ENCODE data around the gene SHISA6. TPM values are rescaled to one million over a fixed set of nuclear protein-coding genes. Genes with fewer than 3 reads are reported as not detected.

The SHISA6 gene
- polyA plus RNA-seq, 1 donor (not counting 4 experiments of a cell fraction or from before 2014, with no cell fraction given), result 2.2 TPM

GRCh38 chr17:11511696-11512095, 270.7 kb downstream of the SHISA6 start:
- no peak overlapping the region for H3K27ac ChIP-seq (ENCODE audit: control insufficient read depth, insufficient read depth, low read length)
- H3K27me3 ChIP-seq (ENCODE audit: control insufficient read depth, extremely low read depth, insufficient read depth, low read length), result no peaks in the 10 kb centered on the region
- no peak for FAIRE-seq
- H3K4me3 ChIP-seq (ENCODE audit: control insufficient read depth in 2 of 3, extremely low read depth in 1 of 3, insufficient read depth in 2 of 3, low read depth in 1 of 3, low read length in 3 of 3), result no peak overlapping the region
- no peak for TF ChIP-seq CTCF (optimal IDR thresholded peaks at IDR 0.05 in 1 of 3, IDR thresholded peaks at IDR 0.05 in 1 of 3, conservative IDR thresholded peaks at IDR 0.05 in 1 of 3; ENCODE audit: extremely low read depth in 1 of 3, insufficient read depth in 2 of 3, low read length in 3 of 3)
- TF ChIP-seq EZH2 (IDR thresholded peaks at IDR 0.05; ENCODE audit: low read length), result no peak
- H3K9me3 ChIP-seq (ENCODE audit: control insufficient read depth, low read depth, low read length), result no peaks in the 10 kb centered on the region
- no peak overlapping the region for H2AFZ ChIP-seq (ENCODE audit: control insufficient read depth, low read length)
- no peaks in the 10 kb centered on the region for H3K9me1 ChIP-seq (ENCODE audit: control insufficient read depth, extremely low read depth, insufficient read depth, low read length)
- dilution Hi-C loops (cut with MboI; ENCODE audit: extremely low pct_ligation_motif_present, low sequenced_read_pairs), result no loop called here
- H3K4me1 ChIP-seq (ENCODE audit: control insufficient read depth, extremely low read depth, insufficient read depth, low read length), result no peaks in the 10 kb centered on the region
- no peak overlapping the region for H3K4me2 ChIP-seq (ENCODE audit: control insufficient read depth, extremely low read depth, insufficient read depth, low read depth, low read length)
- H3K79me2 ChIP-seq (ENCODE audit: control insufficient read depth, insufficient read depth, low read length), result no peaks in the 10 kb centered on the region
- no peak for DNase-seq (ENCODE audit: low read depth, low spot score)
- no peaks in the 10 kb centered on the region for H3K36me3 ChIP-seq (ENCODE audit: control insufficient read depth in 2 of 2, extremely low read depth in 1 of 2, insufficient read depth in 2 of 2, low read length in 2 of 2)
- no peaks in the 10 kb centered on the region for H4K20me1 ChIP-seq (ENCODE audit: control insufficient read depth, extremely low read depth, insufficient read depth, low read length)
- H3K9ac ChIP-seq (ENCODE audit: control insufficient read depth, extremely low read depth, insufficient read depth, low read length), result no peak overlapping the region

- H3K9me1 ChIP-seq (ENCODE audit: control insufficient read depth, extremely low read depth, insufficient read depth, low read length), result no peaks in the 10 kb centered on the region
- no peaks in the 10 kb centered on the region for H3K27me3 ChIP-seq (ENCODE audit: control insufficient read depth, extremely low read depth, insufficient read depth, low read length)
- TF ChIP-seq EZH2 (IDR thresholded peaks at IDR 0.05; ENCODE audit: low read length), result no peak
- TF ChIP-seq CTCF (optimal IDR thresholded peaks at IDR 0.05 in 1 of 3, IDR thresholded peaks at IDR 0.05 in 1 of 3, conservative IDR thresholded peaks at IDR 0.05 in 1 of 3; ENCODE audit: extremely low read depth in 1 of 3, insufficient read depth in 2 of 3, low read length in 3 of 3), result no peak
- no peaks in the 10 kb centered on the region for H3K79me2 ChIP-seq (ENCODE audit: control insufficient read depth, insufficient read depth, low read length)
- no peak overlapping the region for H2AFZ ChIP-seq (ENCODE audit: control insufficient read depth, low read length)
- H3K27ac ChIP-seq (ENCODE audit: control insufficient read depth, insufficient read depth, low read length), result no peak overlapping the region
- H3K9me3 ChIP-seq (ENCODE audit: control insufficient read depth, low read depth, low read length), result no peaks in the 10 kb centered on the region
- DNase-seq (ENCODE audit: low read depth, low spot score), result no peak
- H3K36me3 ChIP-seq (ENCODE audit: control insufficient read depth in 2 of 2, extremely low read depth in 1 of 2, insufficient read depth in 2 of 2, low read length in 2 of 2), result no peaks in the 10 kb centered on the region
- H3K4me2 ChIP-seq (ENCODE audit: control insufficient read depth, extremely low read depth, insufficient read depth, low read depth, low read length), result no peak overlapping the region
- dilution Hi-C loops (cut with MboI; ENCODE audit: extremely low pct_ligation_motif_present, low sequenced_read_pairs), result no loop called here
- H3K9ac ChIP-seq (ENCODE audit: control insufficient read depth, extremely low read depth, insufficient read depth, low read length), result no peak overlapping the region
- H3K4me3 ChIP-seq (ENCODE audit: control insufficient read depth in 2 of 3, extremely low read depth in 1 of 3, insufficient read depth in 2 of 3, low read depth in 1 of 3, low read length in 3 of 3), result no peak overlapping the region
- H3K4me1 ChIP-seq (ENCODE audit: control insufficient read depth, extremely low read depth, insufficient read depth, low read length), result no peaks in the 10 kb centered on the region
- no peaks in the 10 kb centered on the region for H4K20me1 ChIP-seq (ENCODE audit: control insufficient read depth, extremely low read depth, insufficient read depth, low read length)
- no peak for FAIRE-seq
These were observed 273.6 kb downstream of the SHISA6 start for GRCh38 chr17:11514565-11514964.
